HG02840 (cell line): ENCODE results near the gene DIS3L.
A peak's percentile ranks its signal among the peaks of the same experiment; 100 is the strongest.
"Not testable (repeated sequence)": the region's sequence is repeated elsewhere in the genome, so short reads cannot be mapped to it uniquely, and the experiment has no call there.

Experiments used
- ATAC-seq: cut with Tn5 transposase; IDR thresholded peaks from one replicate; pipeline ENCODE4 v1.9.1; 2021; ENCODE audit warnings: mild to moderate bottlenecking, moderate library complexity, moderate number of reproducible peaks; ENCODE audit not compliant: unreplicated experiment, low FRiP score

DIS3L gene

DNA sequence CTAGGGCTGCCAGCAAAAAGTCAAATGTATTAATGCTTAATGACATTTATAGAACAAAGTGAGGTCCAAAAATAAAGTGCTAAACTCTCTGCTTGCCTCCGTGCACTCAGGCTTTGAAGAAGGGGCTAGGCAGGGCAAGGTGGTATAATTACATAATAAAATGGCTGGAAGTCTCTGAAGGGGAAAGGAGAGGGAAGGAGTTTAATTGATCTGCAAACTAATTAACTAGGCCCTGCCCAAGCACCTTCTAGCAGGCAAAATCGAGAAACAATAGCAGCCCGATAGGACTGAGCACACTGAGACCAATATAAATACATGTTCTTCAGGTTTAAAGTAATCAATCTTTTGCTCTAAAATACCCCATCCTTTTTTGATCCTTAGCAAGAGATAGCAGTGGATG, 13.0 kb downstream of the DIS3L start:
- ATAC-seq, result no peak

- ATAC-seq, result no peak
These were observed 15.2 kb downstream of the DIS3L start for GRCh38 chr15:66308531-66308930.

GRCh38 chr15:66309828-66310227, 16.5 kb downstream of the DIS3L start:
- no peak for ATAC-seq

DNA sequence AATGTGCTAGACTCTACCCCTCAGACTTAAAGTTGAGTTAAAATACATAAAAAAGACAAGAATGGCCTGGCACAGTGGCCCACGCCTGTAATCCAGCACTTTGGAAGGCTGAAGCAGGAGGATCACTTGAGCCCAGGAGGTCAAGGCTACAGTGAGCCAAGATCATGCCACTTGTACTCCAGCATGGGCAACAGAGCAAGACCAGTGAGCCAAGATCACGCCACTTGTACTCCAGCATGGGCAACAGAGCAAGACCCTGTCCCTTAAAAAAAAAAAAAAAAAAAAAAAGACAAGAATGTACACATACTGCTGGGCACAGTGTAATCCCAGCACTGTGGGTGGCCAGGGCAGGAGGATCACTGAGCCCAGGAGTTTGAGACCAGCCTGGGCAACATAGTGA, 17.4 kb downstream of the DIS3L start:
- ATAC-seq, result no peak

DNA sequence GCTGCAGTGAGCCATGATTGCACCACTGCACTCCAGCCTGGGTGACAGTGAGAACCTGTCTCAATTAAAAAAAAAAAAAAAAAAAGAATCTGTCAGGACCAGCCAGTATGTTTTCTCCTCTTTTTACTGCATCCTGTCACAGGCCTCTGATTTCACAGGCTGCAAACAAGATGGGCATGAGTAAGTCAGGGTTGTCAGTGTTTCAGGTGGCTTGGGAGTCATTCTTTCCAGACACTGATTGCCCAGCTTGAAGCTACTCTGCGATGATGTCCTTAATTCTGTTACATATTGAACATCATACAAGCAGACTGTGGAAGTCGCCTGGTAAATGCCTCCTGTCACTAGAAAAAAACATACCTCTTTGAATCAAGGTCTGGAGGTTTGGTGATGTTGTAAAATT, 18.8 kb downstream of the DIS3L start:
- no peak for ATAC-seq

DNA sequence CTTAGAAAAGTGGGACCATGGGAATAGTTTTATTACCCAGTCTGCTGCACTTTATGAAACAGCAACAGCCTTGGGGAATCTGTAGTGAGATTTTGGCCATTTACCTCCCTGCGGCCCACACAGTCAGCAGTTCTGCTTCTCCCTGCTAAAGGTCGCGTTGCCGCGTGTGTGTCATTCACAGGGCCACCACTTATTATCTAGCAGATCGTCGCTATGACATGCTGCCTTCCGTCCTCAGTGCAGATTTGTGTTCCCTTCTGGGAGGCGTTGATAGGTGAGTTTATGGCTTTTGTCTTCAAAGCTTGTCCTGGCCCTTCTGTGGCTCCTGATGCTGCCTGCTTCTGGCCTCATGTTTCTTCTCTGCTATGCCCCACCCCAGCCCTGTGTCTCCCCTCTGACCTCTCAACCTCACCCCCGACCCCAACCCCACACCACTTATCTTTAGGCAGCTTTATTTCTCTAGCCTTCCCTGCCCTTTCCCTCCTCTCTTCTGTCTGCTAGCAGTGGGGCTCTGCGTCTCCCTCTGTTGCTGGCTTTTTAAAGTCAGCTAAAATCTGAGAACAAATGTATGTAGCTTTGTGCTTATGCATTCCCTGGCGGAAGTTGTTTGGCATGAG, 30.1 kb downstream of the DIS3L start:
- ATAC-seq, result no peak

DNA sequence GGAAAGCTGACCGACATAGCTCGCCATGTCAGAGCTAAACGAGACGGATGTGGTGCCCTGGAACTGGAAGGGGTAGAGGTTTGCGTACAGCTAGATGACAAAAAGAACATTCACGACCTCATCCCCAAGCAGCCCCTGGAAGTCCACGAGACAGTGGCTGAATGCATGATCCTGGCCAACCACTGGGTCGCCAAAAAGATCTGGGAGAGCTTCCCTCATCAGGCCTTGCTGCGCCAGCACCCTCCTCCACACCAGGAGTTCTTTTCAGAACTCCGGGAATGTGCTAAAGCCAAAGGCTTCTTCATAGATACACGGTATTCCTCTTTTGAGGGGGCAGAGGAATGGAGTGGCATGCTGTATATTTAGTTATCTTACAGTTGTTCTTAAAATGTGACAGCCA, 32.7 kb downstream of the DIS3L start:
- ATAC-seq, result no peak

GRCh38 chr15:66327736-66328135, 34.4 kb downstream of the DIS3L start:
- no peak for ATAC-seq

DNA sequence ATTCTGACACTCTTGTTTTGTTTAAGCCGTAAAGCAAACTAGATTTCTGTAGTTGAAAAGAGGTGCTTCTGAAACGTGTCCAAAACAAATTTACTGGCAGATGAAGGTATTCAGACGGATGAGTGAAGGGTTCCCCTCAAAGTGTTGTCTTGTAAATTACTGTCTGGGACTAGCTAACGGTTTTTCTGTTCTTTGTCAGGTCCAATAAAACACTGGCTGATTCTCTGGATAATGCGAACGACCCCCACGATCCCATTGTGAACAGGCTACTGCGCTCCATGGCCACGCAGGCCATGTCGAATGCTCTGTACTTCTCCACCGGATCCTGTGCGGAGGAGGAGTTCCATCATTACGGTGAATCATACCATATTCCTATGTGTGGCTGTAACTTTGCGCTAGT, 35.4 kb downstream of the DIS3L start:
- ATAC-seq, result no peak

DNA sequence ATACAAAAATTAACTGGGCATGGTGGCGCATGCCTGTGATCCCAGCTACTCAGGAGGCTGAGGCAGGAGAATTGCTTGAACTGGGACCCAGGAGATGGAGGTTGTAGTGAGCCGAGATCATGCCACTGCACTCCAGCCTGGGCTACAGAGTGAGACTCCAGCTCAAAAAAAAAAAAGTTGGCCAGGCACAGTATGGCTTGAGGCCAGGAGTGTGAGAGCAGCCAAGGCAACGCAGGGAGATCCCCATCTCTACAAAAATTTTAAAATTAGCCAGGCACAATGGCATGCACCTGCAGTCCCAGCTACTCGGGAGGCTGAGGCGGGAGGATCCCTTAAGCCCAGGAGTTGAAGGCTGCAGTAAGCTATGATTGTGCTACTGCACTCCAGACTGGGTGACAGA, 55.2 kb downstream of the DIS3L start:
- ATAC-seq, result not testable (repeated sequence)

- no peak for ATAC-seq
These were observed 62.6 kb downstream of the DIS3L start for GRCh38 chr15:66356077-66356358.

- ATAC-seq, result peak; percentile 92
These were observed 63.2 kb downstream of the DIS3L start, which contains the start of gene TIPIN for GRCh38 chr15:66356359-66357236. TIPIN (minus strand) TSS chr15:66356685; CDS start chr15:66352947, 3,738 bp downstream.

DNA sequence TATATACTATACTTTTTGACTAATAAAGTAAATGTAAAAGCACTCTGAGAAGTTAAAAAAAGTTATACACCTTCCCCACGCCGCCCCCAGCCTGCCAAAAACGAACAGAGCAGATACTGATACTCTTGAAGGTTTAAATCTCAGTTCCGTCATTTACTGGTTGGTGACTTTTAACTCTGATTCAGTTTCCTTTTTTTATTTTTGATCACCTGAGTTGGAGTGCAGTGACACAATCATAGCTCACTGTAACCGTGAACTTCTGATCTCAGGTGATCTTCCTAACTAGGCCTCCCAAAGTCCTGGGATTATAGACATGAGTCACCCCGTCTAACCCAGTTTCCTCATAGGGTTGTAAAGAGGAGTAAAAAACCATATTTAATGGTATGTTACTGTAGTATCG, 66.4 kb downstream of the DIS3L start:
- ATAC-seq, result no peak

GRCh38 chr15:66361745-66362460, 68.5 kb downstream of the DIS3L start:
- ATAC-seq, result not testable (repeated sequence)

- no peak for ATAC-seq
These were observed 69.4 kb downstream of the DIS3L start for GRCh38 chr15:66362776-66363175.

DNA sequence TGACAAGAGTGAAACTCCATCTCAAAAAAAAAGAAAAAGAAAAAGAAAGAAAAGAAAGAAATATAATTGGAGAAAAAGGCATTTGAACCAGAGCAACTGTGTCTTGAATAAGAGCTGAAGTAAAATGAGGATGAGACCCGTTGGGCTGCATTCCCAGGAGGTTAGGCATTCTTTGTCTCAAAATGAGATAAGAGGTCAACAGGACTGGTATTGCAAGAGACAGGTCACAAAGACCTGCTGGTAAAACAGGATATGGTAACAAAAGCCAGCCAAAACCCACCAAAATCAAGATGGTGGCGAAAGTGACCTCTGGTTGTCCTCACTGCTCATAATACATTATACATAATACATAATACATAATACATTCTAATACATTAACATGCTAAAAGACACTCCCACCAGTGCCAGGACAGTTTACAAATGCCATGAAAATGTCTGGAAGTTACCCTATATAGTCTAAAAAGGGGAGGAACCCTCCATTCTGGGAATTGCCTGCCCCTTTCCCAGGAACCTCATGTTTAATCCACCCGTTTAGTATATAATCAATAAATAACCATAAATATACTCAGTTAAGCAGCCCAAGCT, 71.7 kb downstream of the DIS3L start:
- no peak for ATAC-seq

DNA sequence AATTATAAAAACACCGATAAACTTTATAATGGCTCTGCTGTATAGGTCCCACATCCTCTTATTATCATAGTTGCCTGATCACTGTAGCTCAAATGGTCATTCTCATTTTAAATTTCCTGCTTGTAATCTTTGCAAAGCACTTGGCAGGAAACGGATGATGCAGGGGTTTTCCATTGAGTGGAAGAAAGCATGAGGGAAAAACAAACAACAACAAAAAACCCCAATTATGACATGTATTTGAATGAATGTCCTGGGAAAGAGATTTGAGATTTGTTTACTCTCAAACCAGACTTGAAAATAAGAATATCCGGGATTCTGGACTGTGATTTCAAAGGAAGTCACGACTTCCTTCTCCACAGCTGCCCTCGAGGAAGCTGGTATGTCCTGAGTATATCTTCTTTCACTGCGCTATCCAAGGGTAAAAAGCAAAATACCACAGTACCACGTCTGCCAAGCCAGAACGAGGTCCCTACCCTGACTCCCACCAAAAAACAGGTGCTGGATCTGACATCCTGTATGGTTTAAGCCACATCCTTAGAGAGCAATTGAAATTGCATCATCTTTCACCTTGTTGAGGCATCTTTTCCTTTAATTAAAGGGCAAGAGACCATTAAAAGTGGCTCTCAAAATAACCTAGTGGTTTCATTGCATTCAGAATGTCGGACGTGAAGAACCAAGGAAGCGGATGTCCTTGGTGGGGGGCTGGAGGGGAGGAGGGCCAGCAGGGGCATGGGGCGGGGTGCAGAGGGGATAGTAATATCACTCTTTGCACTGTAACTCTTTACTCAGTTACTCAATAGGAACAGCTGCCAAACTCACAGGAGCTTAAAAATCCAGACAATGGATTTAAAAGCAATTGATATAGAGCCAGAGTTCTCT, 76.6 kb downstream of the DIS3L start:
- ATAC-seq, result no peak

- ATAC-seq, result no peak
These were observed 80.8 kb downstream of the DIS3L start for GRCh38 chr15:66374179-66374578.

- no peak for ATAC-seq
These were observed 85.6 kb downstream of the DIS3L start for GRCh38 chr15:66378814-66379430.

- ATAC-seq, result not testable (repeated sequence)
These were observed 88.0 kb downstream of the DIS3L start for GRCh38 chr15:66381376-66381775.
